ENCODE data around the gene CORIN. TPM values are rescaled to one million over a fixed set of nuclear protein-coding genes. Genes with fewer than 3 reads are reported as not detected.

The CORIN gene
- polyA plus RNA-seq, 1 of the 3 experiments (the other 2 are of a cell fraction) = 1.1 TPM

- H3K79me2 ChIP-seq (ENCODE audit: insufficient read depth) = no peaks in the 10 kb centered on the region
- no peak overlapping the region for H3K4me2 ChIP-seq
- H3K4me1 ChIP-seq (ENCODE audit: control insufficient read depth in 1 of 2, insufficient read depth in 2 of 2, low read depth in 1 of 2, low read length in 1 of 2) = no peaks in the 10 kb centered on the region
- no peak overlapping the region for H3K27ac ChIP-seq (ENCODE audit: low read depth in 2 of 2, low read length in 1 of 2)
- no peaks in the 10 kb centered on the region for H3F3A ChIP-seq (replicated peaks; ENCODE audit: insufficient read depth)
- H3K9me2 ChIP-seq = no peaks in the 10 kb centered on the region
- CTCF ChIA-PET = interaction anchor here (0.9 to 3.0 kb wide), 9 partner anchors 9 to 271 kb away, joined by 3 to 11 read pairs (median 4); no protein-coding TSS in a partner anchor
- no peaks in the 10 kb centered on the region for H3K9me3 ChIP-seq
- POLR2A ChIA-PET = no interaction called here
- 70% methylated on average over 3 of the region's 3 CpGs for WGBS (ENCODE audit: low lambda C conversion rate)
- no peaks in the 10 kb centered on the region for H3K36me3 ChIP-seq (replicated peaks in 1 of 2; ENCODE audit: control insufficient read depth in 1 of 2, insufficient read depth in 2 of 2, low read length in 1 of 2)
- no peak overlapping the region for H3K4me3 ChIP-seq (ENCODE audit: low read depth in 2 of 2, low read length in 1 of 2)
- no peaks in the 10 kb centered on the region for H4K20me1 ChIP-seq (ENCODE audit: insufficient read depth)
- no peak for TF ChIP-seq FOXM1 (IDR thresholded peaks at IDR 0.05; ENCODE audit: low read depth)
- peak; percentile 55 for TF ChIP-seq CTCF (IDR thresholded peaks at IDR 0.05)
- TF ChIP-seq TEAD4 (IDR thresholded peaks at IDR 0.05; ENCODE audit: borderline replicate concordance, insufficient read depth) = no peak
- no peak overlapping the region for H3K9ac ChIP-seq
- no peaks in the 10 kb centered on the region for H3K27me3 ChIP-seq (ENCODE audit: insufficient read depth)
- H2AFZ ChIP-seq (ENCODE audit: low read depth) = no peak overlapping the region
- no peak for DNase-seq
Measured at GRCh38 chr4:47662975-47663374, 174.9 kb downstream of the CORIN start.

- H3K79me2 ChIP-seq (ENCODE audit: insufficient read depth) = no peaks in the 10 kb centered on the region
- no peak overlapping the region for H2AFZ ChIP-seq (ENCODE audit: low read depth)
- H3K27ac ChIP-seq (ENCODE audit: low read depth in 2 of 2, low read length in 1 of 2) = no peak overlapping the region
- POLR2A ChIA-PET = no interaction called here
- H3K9me2 ChIP-seq = no peaks in the 10 kb centered on the region
- H3K36me3 ChIP-seq (replicated peaks in 1 of 2; ENCODE audit: control insufficient read depth in 1 of 2, insufficient read depth in 2 of 2, low read length in 1 of 2) = no peaks in the 10 kb centered on the region
- no peak for DNase-seq
- no peak overlapping the region for H3K4me2 ChIP-seq
- no peak overlapping the region for H3K9ac ChIP-seq
- H3K4me1 ChIP-seq (ENCODE audit: control insufficient read depth in 1 of 2, insufficient read depth in 2 of 2, low read depth in 1 of 2, low read length in 1 of 2) = no peaks in the 10 kb centered on the region
- H3K9me3 ChIP-seq = no peaks in the 10 kb centered on the region
- CTCF ChIA-PET = interaction anchor here (0.9 to 3.0 kb wide), 6 partner anchors 11 to 272 kb away, joined by 3 to 11 read pairs (median 6); no protein-coding TSS in a partner anchor
- TF ChIP-seq FOSL2 (IDR thresholded peaks at IDR 0.05; ENCODE audit: borderline replicate concordance, low read depth) (no peak), RXRA (IDR thresholded peaks at IDR 0.05; ENCODE audit: borderline replicate concordance, low read depth) (no peak), RCOR1 (IDR thresholded peaks at IDR 0.05; ENCODE audit: low read length) (no peak), NRF1 (IDR thresholded peaks at IDR 0.05; ENCODE audit: low read depth, low read length) (no peak), REST (IDR thresholded peaks at IDR 0.05; ENCODE audit: low read depth, low read length) (no peak), FOXM1 (IDR thresholded peaks at IDR 0.05; ENCODE audit: low read depth) (no peak), JUND (IDR thresholded peaks at IDR 0.05) (no peak), TCF12 (IDR thresholded peaks at IDR 0.05) (no peak), ELF1 (IDR thresholded peaks at IDR 0.05) (no peak), IRF3 (IDR thresholded peaks at IDR 0.05; ENCODE audit: low read depth, low read length) (no peak), USF2 (IDR thresholded peaks at IDR 0.05; ENCODE audit: borderline replicate concordance, low read depth, low read length) (no peak), MEF2A (IDR thresholded peaks at IDR 0.05; ENCODE audit: borderline replicate concordance, low read depth) (no peak), CTCF (IDR thresholded peaks at IDR 0.05) (no peak), PBX3 (IDR thresholded peaks at IDR 0.05) (no peak)
- no peaks in the 10 kb centered on the region for H3F3A ChIP-seq (replicated peaks; ENCODE audit: insufficient read depth)
- H4K20me1 ChIP-seq (ENCODE audit: insufficient read depth) = no peaks in the 10 kb centered on the region
- H3K4me3 ChIP-seq (ENCODE audit: low read depth in 2 of 2, low read length in 1 of 2) = no peak overlapping the region
- H3K27me3 ChIP-seq (ENCODE audit: insufficient read depth) = no peaks in the 10 kb centered on the region
- 79% methylated on average over 1 of the region's 1 CpG for WGBS (ENCODE audit: low lambda C conversion rate)
Measured at GRCh38 chr4:47661741-47662140, 176.1 kb downstream of the CORIN start.

Data from SK-N-SH (cell line).